Retinal pigment epithelial cell (primary cell): ENCODE measurements around the gene METTL1.

Experiments used
- DNase-seq: peaks from one replicate; pipeline ENCODE4 v3.0.0-alpha.2; 2010; ENCODE audit warnings: low read depth
- H3K4me3 ChIP-seq: 2 replicates; pipeline ENCODE4 v1.5.1; 2011; ENCODE audit warnings: mild to moderate bottlenecking, low read length, control low read depth, moderate library complexity
- CTCF ChIP-seq: conservative IDR thresholded peaks from 2 replicates; pipeline ENCODE4 v1.5.1; 2011; ENCODE audit warnings: low read depth, low read length, control low read depth, inconsistent platforms

METTL1 gene

DNA sequence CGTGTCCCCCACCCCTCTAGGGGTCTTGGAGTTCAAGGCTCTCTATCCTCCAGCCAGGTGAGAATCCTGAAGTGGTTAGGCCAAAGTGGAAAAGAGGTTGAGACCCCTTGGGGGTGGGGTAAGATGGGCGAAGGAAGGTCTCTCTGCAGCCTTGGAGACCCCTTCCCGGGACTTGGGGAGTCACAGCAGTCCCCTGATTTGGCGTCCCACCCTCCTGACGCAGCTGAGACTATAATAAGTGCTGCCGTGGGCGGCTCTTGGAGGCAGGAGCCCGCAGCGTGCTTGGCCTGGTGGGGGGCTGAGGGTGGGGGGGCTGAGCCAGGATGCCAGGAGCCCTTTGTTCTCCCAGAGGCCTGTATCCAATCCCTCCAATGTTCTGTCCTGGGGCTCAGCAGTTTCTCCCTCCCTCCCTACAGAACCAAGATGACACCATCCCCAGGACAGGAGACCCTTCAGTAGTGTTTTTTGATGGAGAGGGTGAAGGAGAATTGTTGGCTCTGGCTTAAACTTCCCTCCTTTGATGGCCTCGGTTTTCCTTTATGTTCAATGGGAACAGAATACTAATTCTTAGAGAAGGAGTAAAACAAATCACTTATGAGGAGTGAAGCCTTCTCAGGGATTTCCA is 31.9 kb downstream of the METTL1 start:
- TF ChIP-seq CTCF: no peak
- no peak overlapping the region for H3K4me3 ChIP-seq
- DNase-seq: no peak

- no peak for DNase-seq
- no peak for TF ChIP-seq CTCF
- no peak overlapping the region for H3K4me3 ChIP-seq
Measured at GRCh38 chr12:57739387-57739786, 32.5 kb downstream of the METTL1 start.

- H3K4me3 ChIP-seq: peak within 1 kb of the TSS; percentile 3
- no peak for TF ChIP-seq CTCF
- no peak for DNase-seq
Measured at GRCh38 chr12:57738661-57739237, 33.2 kb downstream of the METTL1 start, which contains the start of gene AGAP2. TSS of gene AGAP2 (minus strand) at chr12:57738742. CDS start at chr12:57738246, 496 bp downstream.

- DNase-seq: no peak
- H3K4me3 ChIP-seq: no peak overlapping the region
- peak; percentile 34 for TF ChIP-seq CTCF
Measured at GRCh38 chr12:57737467-57738460, 34.1 kb downstream of the METTL1 start.

GRCh38 chr12:57736741-57737466 is 35.0 kb downstream of the METTL1 start:
- no peak for TF ChIP-seq CTCF
- H3K4me3 ChIP-seq: no peak overlapping the region
- DNase-seq: no peak

- TF ChIP-seq CTCF: peak; percentile 37
- no peak for DNase-seq
- H3K4me3 ChIP-seq: no peak overlapping the region
Measured at GRCh38 chr12:57735952-57736740, 35.8 kb downstream of the METTL1 start.
